MG63 (cell line): ENCODE measurements around the gene PSORS1C2. TPM values are rescaled to one million over a fixed set of nuclear protein-coding genes. Genes with fewer than 3 reads are reported as not detected.
"Not testable (repeated sequence)": the region's sequence is repeated elsewhere in the genome, so short reads cannot be mapped to it uniquely, and the experiment has no call there.

Experiments
- DNase-seq: peaks from one replicate; pipeline ENCODE4 v3.0.0-alpha.2; 2020
- H3K27me3 ChIP-seq: fragments of 250-450 bp; sonication (Bioruptor Pico); 2 replicates; pipeline ENCODE4 v1.5.1; 2020; ENCODE audit warnings: mild to moderate bottlenecking, moderate library complexity
- H3K36me3 ChIP-seq: fragments of 250-450 bp; sonication (Bioruptor Pico); 2 replicates; pipeline ENCODE4 v1.5.1; 2020; ENCODE audit warnings: mild to moderate bottlenecking, moderate library complexity
- H3K4me3 ChIP-seq: fragments of 250-450 bp; sonication (Bioruptor Pico); 2 replicates; pipeline ENCODE4 v1.5.1; 2020; ENCODE audit warnings: mild to moderate bottlenecking, moderate library complexity
- H3K9me3 ChIP-seq: fragments of 250-450 bp; sonication (Bioruptor Pico); 2 replicates; pipeline ENCODE4 v1.5.1; 2020; ENCODE audit warnings: mild to moderate bottlenecking, moderate library complexity
- total RNA-seq: library from RNA; depleted of rRNA; stranded (reverse); fragments of >200 nt; shearing (Covaris generic); gene quantifications from 2 replicates; pipeline ENCODE4 v1.2.3, GENCODE V29; 2014; ENCODE audit warnings: low replicate concordance

Gene PSORS1C2
- total RNA-seq, 1 experiment from 2014 or later = not detected

DNA sequence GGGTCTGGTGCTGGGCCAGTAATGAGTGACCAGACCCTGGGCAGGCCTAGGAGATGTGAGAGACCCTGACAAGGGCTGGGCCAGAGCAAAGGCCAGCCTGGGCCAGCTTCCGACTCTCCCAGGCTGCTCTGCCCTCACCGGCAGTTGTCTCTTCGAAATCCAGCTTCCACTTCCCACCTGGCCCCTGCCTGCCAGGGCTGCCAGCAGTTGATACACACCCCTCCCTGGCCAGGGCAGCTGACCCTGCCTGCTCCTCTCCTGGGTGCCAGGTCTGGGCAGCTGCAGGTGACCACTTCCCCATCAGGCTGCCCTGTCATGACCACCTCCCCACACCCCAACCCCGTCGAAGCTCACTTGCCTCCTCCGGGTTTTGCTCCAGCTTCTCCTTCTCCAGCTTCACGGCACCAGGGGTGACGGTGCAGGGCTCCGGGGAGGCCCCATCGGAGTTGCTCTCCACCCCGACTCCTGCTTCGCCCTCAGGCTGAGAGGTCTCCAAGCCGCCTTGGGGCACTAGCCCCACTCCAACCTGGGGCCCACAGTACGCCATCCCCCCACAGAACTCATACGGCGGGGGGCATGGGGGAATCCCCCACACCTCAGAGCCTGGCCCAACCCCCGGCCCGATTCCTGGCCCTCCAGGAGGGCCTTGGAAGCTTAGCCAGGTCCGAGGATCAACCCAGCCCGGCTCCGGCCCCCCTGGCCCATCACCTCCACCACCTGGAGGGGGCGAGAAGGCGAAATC, 31.2 kb upstream of the PSORS1C2 start:
- H3K4me3 ChIP-seq, H3K27me3 ChIP-seq, H3K9me3 ChIP-seq, DNase-seq, H3K36me3 ChIP-seq: not testable (repeated sequence)

GRCh38 chr6:31169123-31169857, 30.4 kb upstream of the PSORS1C2 start:
- Histone ChIP-seq H3K4me3 (no peak overlapping the region), H3K9me3 (no peaks in the 10 kb centered on the region), H3K36me3 (no peaks in the 10 kb centered on the region), H3K27me3 (no peaks in the 10 kb centered on the region)
- no peak for DNase-seq

GRCh38 chr6:31168606-31169005, 29.7 kb upstream of the PSORS1C2 start:
- H3K27me3 ChIP-seq = no peaks in the 10 kb centered on the region
- H3K36me3 ChIP-seq = no peaks in the 10 kb centered on the region; the same call in 1 of the 2 replicates
- H3K9me3 ChIP-seq = no peaks in the 10 kb centered on the region
- no peak overlapping the region for H3K4me3 ChIP-seq
- DNase-seq = no peak

DNA sequence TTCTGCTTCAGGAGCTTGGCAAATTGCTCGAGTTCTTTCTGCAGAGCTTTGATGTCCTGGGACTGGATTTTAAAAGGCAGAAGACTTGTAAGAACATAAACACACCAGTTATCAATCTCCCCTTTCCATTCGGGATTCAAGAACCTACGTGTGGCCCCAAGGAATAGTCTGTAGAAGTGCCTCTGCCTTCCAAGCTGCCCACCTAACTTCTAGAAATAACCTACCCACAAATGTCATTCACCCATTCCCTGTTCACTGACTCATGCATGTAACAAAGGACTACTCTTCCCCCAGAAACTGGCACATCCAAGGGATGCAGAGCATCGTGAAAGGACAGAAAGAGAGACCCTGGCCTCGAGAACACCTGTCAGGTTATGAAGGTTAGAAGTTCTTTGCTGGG, 27.1 kb upstream of the PSORS1C2 start:
- Histone ChIP-seq H3K9me3 (no peaks in the 10 kb centered on the region), H3K4me3 (no peak overlapping the region)
- DNase-seq = no peak

DNA sequence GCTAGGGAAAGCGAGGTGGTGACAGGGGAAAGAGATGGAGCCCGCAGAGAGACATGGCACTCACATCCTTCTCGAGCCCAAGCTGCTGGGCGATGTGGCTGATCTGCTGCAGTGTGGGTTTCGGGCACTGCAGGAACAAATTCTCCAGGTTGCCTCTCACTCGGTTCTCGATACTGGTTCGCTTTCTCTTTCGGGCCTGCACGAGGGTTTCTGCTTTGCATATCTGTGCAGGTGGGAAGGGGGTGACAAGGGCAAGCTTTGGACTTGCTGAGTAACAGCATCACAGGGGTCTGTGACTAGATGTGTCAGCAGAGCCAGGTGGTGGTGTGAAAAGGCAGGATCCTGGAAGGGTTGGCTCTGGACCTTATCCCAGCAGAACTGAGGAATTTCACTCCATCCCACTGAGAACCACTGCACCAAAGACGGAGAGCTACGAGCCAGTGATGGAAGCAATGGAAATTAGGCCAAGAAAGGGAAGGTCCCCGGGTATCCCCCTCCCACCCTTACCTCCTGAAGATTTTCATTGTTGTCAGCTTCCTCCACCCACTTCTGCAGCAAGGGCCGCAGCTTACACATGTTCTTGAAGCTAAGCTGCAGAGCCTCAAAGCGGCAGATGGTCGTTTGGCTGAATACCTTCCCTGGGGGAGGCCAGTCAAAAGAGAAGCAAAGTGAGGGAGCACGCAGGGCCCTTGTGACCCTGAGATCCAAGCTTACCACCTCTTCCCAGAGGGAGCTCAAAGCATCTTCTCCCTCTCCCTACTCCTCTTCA, 26.4 kb upstream of the PSORS1C2 start:
- H3K4me3 ChIP-seq, DNase-seq, H3K9me3 ChIP-seq, H3K27me3 ChIP-seq, H3K36me3 ChIP-seq: not testable (repeated sequence)

More for the DNA sequence above, 27.1 kb upstream of the PSORS1C2 start:
- Histone ChIP-seq H3K27me3 (no peaks in the 10 kb centered on the region), H3K36me3 (peaks cover 5% of the 10 kb centered on the region)

DNA sequence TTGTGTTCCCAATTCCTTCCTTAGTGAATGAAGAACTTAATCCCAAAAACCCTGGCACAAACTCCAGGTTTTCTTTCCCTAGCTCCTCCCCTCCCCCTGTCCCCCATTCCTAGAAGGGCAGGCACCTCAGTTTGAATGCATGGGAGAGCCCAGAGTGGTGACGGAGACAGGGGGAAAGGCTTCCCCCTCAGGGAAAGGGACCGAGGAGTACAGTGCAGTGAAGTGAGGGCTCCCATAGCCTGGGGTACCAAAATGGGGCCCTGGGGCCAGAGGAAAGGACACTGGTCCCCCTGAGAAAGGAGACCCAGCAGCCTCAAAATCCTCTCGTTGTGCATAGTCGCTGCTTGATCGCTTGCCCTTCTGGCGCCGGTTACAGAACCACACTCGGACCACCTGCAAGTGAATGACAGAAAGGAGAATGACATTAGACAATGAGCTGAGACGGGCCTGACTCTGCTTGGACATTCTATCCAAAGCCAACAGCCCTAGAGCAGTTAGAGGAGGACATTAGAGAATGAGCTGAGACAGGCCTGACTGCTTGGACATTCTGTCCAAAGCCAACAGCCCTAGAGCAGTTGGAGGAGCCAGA, 25.7 kb upstream of the PSORS1C2 start:
- H3K36me3 ChIP-seq, H3K9me3 ChIP-seq, H3K4me3 ChIP-seq, H3K27me3 ChIP-seq, DNase-seq: not testable (repeated sequence)

DNA sequence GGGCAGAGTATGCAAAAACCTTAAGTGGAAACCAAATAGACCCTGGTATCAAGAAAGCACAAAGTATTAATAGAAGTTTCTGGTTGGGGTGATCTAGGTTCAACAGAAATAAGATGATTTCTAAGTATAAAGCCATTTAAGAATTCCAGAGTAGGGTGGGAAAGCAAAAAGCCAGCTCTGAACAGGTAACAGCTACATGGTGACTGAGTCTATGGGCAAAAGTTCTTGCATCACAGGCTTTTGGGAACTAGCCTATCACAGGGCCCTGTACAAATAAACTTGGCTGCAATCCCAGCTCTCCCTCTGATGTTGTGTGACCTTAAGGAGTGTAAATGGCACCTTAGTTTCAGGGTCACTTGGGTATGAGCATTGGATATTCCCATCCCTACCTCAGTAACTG, 25.1 kb upstream of the PSORS1C2 start:
- no peaks in the 10 kb centered on the region for H3K9me3 ChIP-seq
- no peak for DNase-seq

GRCh38 chr6:31162463-31163165, 23.7 kb upstream of the PSORS1C2 start:
- H3K27me3 ChIP-seq = no peaks in the 10 kb centered on the region
- DNase-seq = no peak
- H3K9me3 ChIP-seq = no peaks in the 10 kb centered on the region
- H3K36me3 ChIP-seq = peaks cover 5% of the 10 kb centered on the region
- no peak overlapping the region for H3K4me3 ChIP-seq

More for the DNA sequence above, 25.1 kb upstream of the PSORS1C2 start:
- Histone ChIP-seq H3K36me3 (peaks cover 5% of the 10 kb centered on the region), H3K4me3 (no peak overlapping the region), H3K27me3 (no peaks in the 10 kb centered on the region)

GRCh38 chr6:31161216-31162126, 22.6 kb upstream of the PSORS1C2 start:
- H3K36me3 ChIP-seq = peaks cover 5% of the 10 kb centered on the region
- no peak overlapping the region for H3K4me3 ChIP-seq
- no peak for DNase-seq
- no peaks in the 10 kb centered on the region for H3K27me3 ChIP-seq
- no peaks in the 10 kb centered on the region for H3K9me3 ChIP-seq

GRCh38 chr6:31158863-31159855, 20.3 kb upstream of the PSORS1C2 start:
- H3K4me3 ChIP-seq = peak overlapping the region; percentile 74
- H3K27me3 ChIP-seq = no peaks in the 10 kb centered on the region
- peak; percentile 23 for DNase-seq
- H3K36me3 ChIP-seq = peaks cover 5% of the 10 kb centered on the region
- no peaks in the 10 kb centered on the region for H3K9me3 ChIP-seq

- Histone ChIP-seq H3K4me3 (peak within 1 kb of the TSS; percentile 74), H3K27me3 (no peaks in the 10 kb centered on the region), H3K36me3 (peaks cover 4% of the 10 kb centered on the region), H3K9me3 (no peaks in the 10 kb centered on the region)
- peak; percentile 95 for DNase-seq
These were observed 19.4 kb upstream of the PSORS1C2 start, which contains the start of gene TCF19 for GRCh38 chr6:31158140-31158862. TCF19 (plus strand) TSS chr6:31158589; CDS start chr6:31159470, 881 bp downstream.

- H3K9me3 ChIP-seq = no peaks in the 10 kb centered on the region
- no peak for DNase-seq
- peak within 1 kb of the TSS; percentile 74 for H3K4me3 ChIP-seq
- H3K27me3 ChIP-seq = no peaks in the 10 kb centered on the region
- no peaks in the 10 kb centered on the region; the same call in none of the 2 replicates for H3K36me3 ChIP-seq
These were observed 18.8 kb upstream of the PSORS1C2 start, which contains the start of gene CCHCR1 for GRCh38 chr6:31157513-31158139. CCHCR1 (minus strand) TSS chr6:31157802; CDS start chr6:31157600, 202 bp downstream.

DNA sequence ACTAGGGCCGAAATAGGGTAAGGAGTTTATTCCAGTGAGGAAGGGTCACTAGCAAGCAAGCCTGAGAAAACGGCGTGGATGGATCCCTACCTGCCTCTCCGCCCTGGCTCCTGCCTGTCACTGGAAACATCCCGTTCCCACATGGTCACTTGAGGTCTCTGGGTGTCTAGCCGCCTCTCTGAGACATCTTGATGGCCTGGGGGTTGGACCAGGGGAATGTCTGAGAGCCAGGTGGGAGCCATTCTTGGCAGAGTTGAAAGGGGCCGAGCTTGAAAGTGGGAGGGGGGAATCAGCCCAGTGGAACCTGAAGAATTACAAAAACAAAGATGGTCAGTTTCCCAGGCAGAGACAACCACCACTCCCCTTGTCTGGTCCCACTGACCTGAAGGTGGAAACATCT, 17.8 kb upstream of the PSORS1C2 start:
- DNase-seq = no peak
- H3K27me3 ChIP-seq = no peaks in the 10 kb centered on the region
- H3K4me3 ChIP-seq = no peak overlapping the region
- no peaks in the 10 kb centered on the region for H3K9me3 ChIP-seq
- H3K36me3 ChIP-seq = no peaks in the 10 kb centered on the region; the same call in none of the 2 replicates
